Thyroid gland (tissue), 4 donors: Measurements from ENCODE around the gene SLC6A1. TPM values are rescaled to one million over a fixed set of nuclear protein-coding genes. Genes with fewer than 3 reads are reported as not detected.

Experiments used
- DNase-seq, 2 donors: peaks; one replicate each; pipeline ENCODE4 v3.0.0-alpha.2; 2019
- H3K27ac ChIP-seq, 3 donors: fragments of 200-600 bp; sonication (generic); 1 replicate in 2 of 3; 2 replicates in 1 of 3; pipeline ENCODE4 v1.5.1; 2016 to 2019; ENCODE audit warnings: mild to moderate bottlenecking in 1 of 3, moderate library complexity in 1 of 3
- H3K27me3 ChIP-seq: fragments of 200-600 bp; sonication (generic); one replicate; pipeline ENCODE4 v1.5.1; 2019
- H3K36me3 ChIP-seq, 2 donors: fragments of 200-600 bp; sonication (generic); one replicate each; pipeline ENCODE4 v1.5.1; 2016 to 2019
- H3K4me1 ChIP-seq, 2 donors: fragments of 200-600 bp; sonication (generic); one replicate each; pipeline ENCODE4 v1.5.1; 2017 to 2019
- H3K4me3 ChIP-seq, 3 donors: fragments of 200-600 bp; sonication (generic); replicated peaks in 1 of 3; 1 replicate in 2 of 3; 2 replicates in 1 of 3; pipeline ENCODE4 v1.5.1; 2016; ENCODE audit warnings: mild to moderate bottlenecking in 1 of 3
- H3K9me3 ChIP-seq: fragments of 200-600 bp; sonication (generic); one replicate; pipeline ENCODE4 v1.5.1; 2017
- CTCF ChIP-seq, 6 experiments: fragments of 200-600 bp in 3 of 6; fragments of 450-650 bp in 3 of 6; sonication (generic) in 3 of 6; IDR thresholded peaks; one replicate each; pipeline ENCODE4 v1.5.1; 2016 to 2019; ENCODE audit warnings: antibody characterized with exemption in 6 of 6, mild to moderate bottlenecking in 2 of 6, inconsistent platforms in 1 of 6, moderate library complexity in 1 of 6
- POLR2A ChIP-seq, 2 donors: fragments of 450-650 bp; IDR thresholded peaks; one replicate each; pipeline ENCODE4 v1.6.1; 2017; ENCODE audit warnings: antibody characterized with exemption in 2 of 2, mild to moderate bottlenecking in 2 of 2, moderate library complexity in 1 of 2
- WGBS, 2 donors: methylation state at CpG; one replicate each; pipeline ENCODE4 v1.1.5; 2017; 5-methylcytosine and 5-hydroxymethylcytosine counted together
- intact Hi-C: fragments of 100-400 bp; cut with DNase I; formaldehyde crosslinking; loops from one replicate; pipeline ENCODE4 v1.15.1; 2023
- total RNA-seq, 4 donors: library from RNA; depleted of rRNA; stranded (reverse); fragments of >200 nt; gene quantifications; one replicate each; pipeline ENCODE4 v1.2.3, GENCODE V29; 2016

SLC6A1 gene
- total RNA-seq, 4 donors from 2014 or later: 0.27 to 1.3 TPM; not detected in 2

GRCh38 chr3:10983219-10983916 is 9.2 kb upstream of the SLC6A1 start:
- no peak overlapping the region for H3K4me3 ChIP-seq
- H3K9me3 ChIP-seq: no peaks in the 10 kb centered on the region
- 23 to 27% methylated on average over 7 of the region's 7 CpGs for WGBS, 2 donors
- H3K27ac ChIP-seq: no peak overlapping the region
- no peaks in the 10 kb centered on the region for H3K36me3 ChIP-seq
- DNase-seq: peak; percentile 40
- H3K27me3 ChIP-seq: no peaks in the 10 kb centered on the region
- intact Hi-C loops: no loop called here
- H3K4me1 ChIP-seq: peaks cover 18 to 26% of the 10 kb centered on the region in 2 donors
- peak; percentile 52 to 69 (median 64) for TF ChIP-seq CTCF (IDR thresholded peaks at IDR 0.05)
- TF ChIP-seq POLR2A (IDR thresholded peaks at IDR 0.05): no peak

DNA sequence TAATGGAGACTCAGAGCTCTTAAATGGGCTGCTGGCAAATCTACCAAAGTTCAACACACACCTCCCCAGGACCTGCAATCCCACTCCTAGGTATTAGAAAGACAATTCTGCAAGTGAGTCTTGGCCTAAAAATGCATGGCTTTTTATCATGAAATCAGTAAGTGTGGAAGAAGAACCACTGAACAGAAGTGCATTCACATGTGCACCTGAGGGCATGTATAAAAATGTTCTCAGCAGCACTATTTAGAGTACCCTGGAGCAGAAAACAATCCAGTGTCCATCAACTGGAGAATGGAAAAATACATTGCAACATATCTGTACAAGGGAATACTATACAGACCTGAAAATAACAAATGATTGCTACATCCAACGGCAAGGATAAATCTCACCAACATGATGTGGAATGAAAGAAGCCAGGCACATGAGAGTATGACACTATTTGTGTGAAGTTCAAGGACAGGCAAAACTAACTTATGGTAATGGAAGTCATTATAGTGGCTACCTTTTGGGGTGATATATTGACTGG is 8.1 kb upstream of the SLC6A1 start:
- no peak overlapping the region for H3K4me3 ChIP-seq
- peaks cover 18 to 26% of the 10 kb centered on the region in 2 donors for H3K4me1 ChIP-seq
- no peak for TF ChIP-seq CTCF (IDR thresholded peaks at IDR 0.05)
- no peak for TF ChIP-seq POLR2A (IDR thresholded peaks at IDR 0.05)
- no peak overlapping the region for H3K27ac ChIP-seq
- no peak for DNase-seq
- H3K36me3 ChIP-seq: no peaks in the 10 kb centered on the region
- no peaks in the 10 kb centered on the region for H3K9me3 ChIP-seq
- WGBS, 2 donors: 93 to 94% methylated on average over 1 of the region's 1 CpG
- intact Hi-C loops: no loop called here
- no peaks in the 10 kb centered on the region for H3K27me3 ChIP-seq

DNA sequence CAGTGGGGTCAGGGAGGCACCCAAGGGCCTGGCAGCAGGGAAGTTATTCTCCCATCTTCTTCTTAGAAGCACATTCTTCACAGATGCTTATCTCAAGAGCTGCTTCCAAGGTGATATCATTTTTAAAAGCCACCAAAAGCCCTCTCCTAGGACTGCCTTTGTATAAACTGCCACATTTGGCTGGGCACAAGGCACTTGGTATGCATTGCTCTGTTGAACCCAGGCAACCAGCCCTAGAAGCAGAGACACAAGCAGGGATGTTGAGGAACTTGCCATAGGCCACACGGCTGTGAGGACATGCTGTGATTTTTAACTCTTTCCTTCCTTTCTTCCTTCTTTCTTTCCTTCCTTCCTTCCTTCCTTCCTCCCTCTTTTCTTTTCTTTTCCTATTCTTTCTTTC is 7.4 kb upstream of the SLC6A1 start:
- H3K36me3 ChIP-seq: no peaks in the 10 kb centered on the region

DNA sequence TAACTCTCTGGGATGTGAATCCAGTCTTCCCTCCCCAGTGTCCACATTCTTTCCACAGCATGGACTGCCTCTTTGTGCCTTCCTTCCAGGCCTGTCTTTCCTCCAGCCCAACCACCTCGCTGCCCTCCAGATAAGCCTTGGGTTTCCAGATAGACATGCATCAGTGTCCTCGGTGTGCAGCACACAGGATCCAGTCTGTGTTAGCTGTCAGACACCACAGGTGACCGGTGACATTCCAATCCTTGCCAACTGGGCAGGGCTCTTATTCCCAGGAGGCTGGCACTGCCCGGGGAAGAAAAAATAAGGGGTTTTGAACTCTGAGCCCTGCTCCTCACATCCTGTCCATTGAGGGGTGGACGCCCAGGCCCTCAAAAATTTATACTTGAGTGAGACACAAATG is 6.0 kb upstream of the SLC6A1 start:
- 65 to 67% methylated on average over 5 of the region's 5 CpGs for WGBS, 2 donors
- H3K36me3 ChIP-seq: no peaks in the 10 kb centered on the region
- no peak for DNase-seq
- TF ChIP-seq CTCF (IDR thresholded peaks at IDR 0.05) (no peak), POLR2A (IDR thresholded peaks at IDR 0.05) (no peak)
- H3K9me3 ChIP-seq: no peaks in the 10 kb centered on the region
- H3K27ac ChIP-seq: no peak overlapping the region
- H3K27me3 ChIP-seq: peaks cover 2% of the 10 kb centered on the region
- no peak overlapping the region for H3K4me3 ChIP-seq
- peaks cover 18 to 26% of the 10 kb centered on the region in 2 donors for H3K4me1 ChIP-seq
- intact Hi-C loops: no loop called here

More for the DNA sequence above, 7.4 kb upstream of the SLC6A1 start:
- H3K27me3 ChIP-seq: no peaks in the 10 kb centered on the region
- DNase-seq: peak; percentile 52 to 56
- H3K9me3 ChIP-seq: no peaks in the 10 kb centered on the region
- TF ChIP-seq POLR2A (IDR thresholded peaks at IDR 0.05): no peak
- no peak for TF ChIP-seq CTCF (IDR thresholded peaks at IDR 0.05)
- H3K4me1 ChIP-seq: peaks cover 18 to 26% of the 10 kb centered on the region in 2 donors
- intact Hi-C loops: no loop called here
- 10 to 29% methylated on average over 1 of the region's 1 CpG for WGBS, 2 donors
- H3K27ac ChIP-seq: no peak overlapping the region
- H3K4me3 ChIP-seq: no peak overlapping the region

DNA sequence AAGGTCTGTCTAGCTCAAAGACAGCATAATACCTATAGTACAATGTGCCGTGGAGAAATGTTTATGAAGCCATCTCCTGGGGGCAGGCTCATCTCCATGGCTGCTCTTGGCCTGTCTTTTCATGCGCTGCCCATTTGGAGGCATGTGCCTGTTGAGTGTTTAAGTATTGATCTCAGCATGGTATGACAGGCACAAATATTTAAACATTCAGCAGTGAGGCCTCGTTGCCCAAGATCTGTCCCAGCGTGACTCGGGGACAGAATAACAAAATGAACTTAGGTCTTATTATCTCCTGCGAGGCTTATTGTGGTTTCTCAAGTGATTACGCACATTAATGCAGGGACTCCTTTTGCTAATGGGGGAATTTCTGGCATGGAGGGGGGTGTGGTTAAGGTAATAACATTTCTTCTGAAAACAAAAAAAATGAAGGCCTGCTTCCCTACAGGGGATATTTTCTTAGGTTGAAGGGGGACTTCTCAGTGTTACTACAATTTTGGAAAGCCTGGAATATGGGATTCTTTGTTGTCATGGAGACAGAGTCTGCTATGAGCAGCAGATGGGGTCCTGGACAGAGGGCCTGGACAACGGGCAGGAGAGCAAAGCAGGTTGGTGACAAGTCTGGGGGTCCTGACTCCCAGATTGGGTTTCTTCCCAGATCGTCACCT is 4.4 kb upstream of the SLC6A1 start:
- Histone ChIP-seq H3K27me3 (peaks cover 11% of the 10 kb centered on the region), H3K9me3 (no peaks in the 10 kb centered on the region), H3K4me3 (no peak overlapping the region), H3K4me1 (peaks cover 11 to 23% of the 10 kb centered on the region in 2 donors), H3K27ac (no peak overlapping the region), H3K36me3 (no peaks in the 10 kb centered on the region)
- no peak for DNase-seq
- intact Hi-C loops: no loop called here
- TF ChIP-seq POLR2A (IDR thresholded peaks at IDR 0.05): no peak
- no peak for TF ChIP-seq CTCF (IDR thresholded peaks at IDR 0.05)
- WGBS, 2 donors: 74 to 87% methylated on average over 9 of the region's 9 CpGs
